ENCODE results near the gene HMGN5. TPM values are rescaled to one million over a fixed set of nuclear protein-coding genes. Genes with fewer than 3 reads are reported as not detected.

The HMGN5 gene
- polyA plus RNA-seq, 1 experiment: 1.0 TPM

DNA sequence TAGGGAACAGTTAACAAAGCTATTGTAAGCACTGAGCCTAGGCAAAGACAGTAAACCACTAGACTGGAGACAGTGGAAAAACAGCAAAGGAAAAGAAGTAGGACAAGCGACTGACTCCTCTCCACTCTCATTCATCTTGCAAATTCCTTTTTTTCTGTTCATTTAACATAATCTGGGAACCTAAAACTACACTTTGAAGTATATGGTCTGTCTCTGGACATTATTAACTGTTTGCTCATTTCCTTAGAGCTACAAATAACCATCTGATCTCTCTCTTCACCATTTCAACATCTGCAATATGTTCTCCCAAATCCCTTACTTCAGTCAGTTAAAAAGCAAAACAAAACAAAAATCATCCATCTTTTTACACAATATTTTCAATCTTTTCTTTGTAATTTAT is 642 bp downstream of the HMGN5 start:
- Histone ChIP-seq H3K4me3 (ENCODE audit: low read depth, low read length) (peak overlapping the region; percentile 66), H3K36me3 (ENCODE audit: control insufficient read depth, insufficient read depth, low read length) (no peaks in the 10 kb centered on the region), H3K27me3 (ENCODE audit: control insufficient read depth, insufficient read depth, low read length) (no peaks in the 10 kb centered on the region)
- ChIA-PET CTCF (no interaction called here), POLR2A (no interaction called here)
- no peak for DNase-seq (ENCODE audit: low read depth)
- TF ChIP-seq, protein P1, sequence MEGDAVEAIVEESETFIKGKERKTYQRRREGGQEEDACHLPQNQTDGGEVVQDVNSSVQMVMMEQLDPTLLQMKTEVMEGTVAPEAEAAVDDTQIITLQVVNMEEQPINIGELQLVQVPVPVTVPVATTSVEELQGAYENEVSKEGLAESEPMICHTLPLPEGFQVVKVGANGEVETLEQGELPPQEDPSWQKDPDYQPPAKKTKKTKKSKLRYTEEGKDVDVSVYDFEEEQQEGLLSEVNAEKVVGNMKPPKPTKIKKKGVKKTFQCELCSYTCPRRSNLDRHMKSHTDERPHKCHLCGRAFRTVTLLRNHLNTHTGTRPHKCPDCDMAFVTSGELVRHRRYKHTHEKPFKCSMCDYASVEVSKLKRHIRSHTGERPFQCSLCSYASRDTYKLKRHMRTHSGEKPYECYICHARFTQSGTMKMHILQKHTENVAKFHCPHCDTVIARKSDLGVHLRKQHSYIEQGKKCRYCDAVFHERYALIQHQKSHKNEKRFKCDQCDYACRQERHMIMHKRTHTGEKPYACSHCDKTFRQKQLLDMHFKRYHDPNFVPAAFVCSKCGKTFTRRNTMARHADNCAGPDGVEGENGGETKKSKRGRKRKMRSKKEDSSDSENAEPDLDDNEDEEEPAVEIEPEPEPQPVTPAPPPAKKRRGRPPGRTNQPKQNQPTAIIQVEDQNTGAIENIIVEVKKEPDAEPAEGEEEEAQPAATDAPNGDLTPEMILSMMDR (IDR thresholded peaks at IDR 0.05; ENCODE audit: insufficient read depth, low read depth, low read length): no peak

DNA sequence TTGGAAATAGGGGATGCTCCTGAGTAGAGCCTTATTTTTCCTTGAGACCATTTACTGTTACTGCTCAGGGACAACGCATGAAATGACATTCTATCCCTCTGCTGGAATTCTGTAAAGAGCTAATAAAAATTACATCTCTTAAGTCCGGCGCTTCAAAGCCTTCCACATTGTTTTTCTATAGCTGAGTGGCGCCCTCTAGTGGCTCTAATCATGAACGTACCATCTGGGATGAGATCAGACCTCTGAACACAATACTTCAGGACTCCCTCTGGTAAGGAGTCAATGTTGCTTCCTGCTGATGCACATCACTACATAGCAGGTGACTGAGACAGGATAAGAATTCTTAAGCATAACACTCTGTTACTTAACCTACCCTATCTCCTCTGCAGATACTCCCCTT is 6.0 kb downstream of the HMGN5 start:
- no peaks in the 10 kb centered on the region for H3K27me3 ChIP-seq (ENCODE audit: control insufficient read depth, insufficient read depth, low read length)
- CTCF ChIA-PET: interaction anchor here (0.7 to 1.0 kb wide), 5 partner anchors 9 to 975 kb away, joined by 3 to 4 read pairs (median 3); no protein-coding TSS in a partner anchor
- no peak for DNase-seq (ENCODE audit: low read depth)

DNA sequence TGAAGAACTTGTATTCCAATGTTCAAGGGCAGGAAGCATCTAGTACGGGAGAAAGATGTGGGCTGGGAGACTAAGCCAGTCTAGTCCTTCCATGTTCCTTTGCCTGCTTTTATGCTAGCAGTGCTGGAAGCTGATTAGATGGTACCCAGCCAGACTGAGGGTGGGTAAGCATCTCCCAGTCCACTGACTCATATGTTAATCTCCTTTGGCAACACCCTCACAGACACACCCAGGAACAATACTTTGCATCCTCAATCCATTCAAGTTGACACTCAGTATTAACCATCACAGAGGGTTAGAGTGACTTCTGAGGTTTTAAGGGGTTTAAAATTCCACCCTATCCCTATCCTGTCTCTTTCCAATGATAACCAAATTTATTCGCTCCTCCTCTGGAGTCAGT is 6.5 kb downstream of the HMGN5 start:
- no peak for DNase-seq (ENCODE audit: low read depth)
- Histone ChIP-seq H3K27me3 (ENCODE audit: control insufficient read depth, insufficient read depth, low read length) (no peaks in the 10 kb centered on the region), H3K4me3 (ENCODE audit: low read depth, low read length) (no peak overlapping the region), H3K36me3 (ENCODE audit: control insufficient read depth, insufficient read depth, low read length) (no peaks in the 10 kb centered on the region)
- ChIA-PET CTCF (interaction anchor here (0.7 to 1.7 kb wide), 4 partner anchors 15 to 183 kb away, joined by 3 to 4 read pairs (median 4); no protein-coding TSS in a partner anchor), POLR2A (no interaction called here)
- TF ChIP-seq, protein P1 (IDR thresholded peaks at IDR 0.05; ENCODE audit: insufficient read depth, low read depth, low read length): no peak

More for the DNA sequence above, 6.0 kb downstream of the HMGN5 start:
- no peaks in the 10 kb centered on the region for H3K36me3 ChIP-seq (ENCODE audit: control insufficient read depth, insufficient read depth, low read length)
- TF ChIP-seq, protein P1 (IDR thresholded peaks at IDR 0.05; ENCODE audit: insufficient read depth, low read depth, low read length): peak; percentile 58
- no peak overlapping the region for H3K4me3 ChIP-seq (ENCODE audit: low read depth, low read length)
- POLR2A ChIA-PET: no interaction called here

DNA sequence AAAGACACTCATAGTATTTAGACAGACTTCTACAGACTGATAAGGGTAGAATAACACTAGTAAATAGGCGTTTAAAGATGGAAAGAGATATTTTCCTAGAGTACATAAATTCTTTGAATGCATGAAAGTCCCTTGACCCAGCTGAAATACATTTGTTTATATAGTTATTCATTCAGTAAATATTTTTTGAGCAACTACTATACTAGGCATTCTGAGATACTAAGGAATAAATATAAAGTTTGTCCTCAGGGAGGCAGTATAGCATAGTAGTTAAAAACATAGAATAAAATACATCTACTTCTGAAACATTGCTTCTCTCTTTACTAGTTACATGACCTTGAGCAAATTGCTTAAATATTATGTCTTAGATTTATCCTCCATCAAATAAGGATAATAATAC is 27.4 kb downstream of the HMGN5 start:
- Histone ChIP-seq H3K27me3 (ENCODE audit: control insufficient read depth, insufficient read depth, low read length) (no peaks in the 10 kb centered on the region), H3K4me3 (ENCODE audit: low read depth, low read length) (no peak overlapping the region), H3K36me3 (ENCODE audit: control insufficient read depth, insufficient read depth, low read length) (no peaks in the 10 kb centered on the region)
- ChIA-PET POLR2A (no interaction called here), CTCF (interaction anchor here (0.6 to 1.2 kb wide), 4 partner anchors 12 to 298 kb away, joined by 3 to 10 read pairs (median 3); no protein-coding TSS in a partner anchor)
- TF ChIP-seq, protein P1 (IDR thresholded peaks at IDR 0.05; ENCODE audit: insufficient read depth, low read depth, low read length): no peak
- no peak for DNase-seq (ENCODE audit: low read depth)

DNA sequence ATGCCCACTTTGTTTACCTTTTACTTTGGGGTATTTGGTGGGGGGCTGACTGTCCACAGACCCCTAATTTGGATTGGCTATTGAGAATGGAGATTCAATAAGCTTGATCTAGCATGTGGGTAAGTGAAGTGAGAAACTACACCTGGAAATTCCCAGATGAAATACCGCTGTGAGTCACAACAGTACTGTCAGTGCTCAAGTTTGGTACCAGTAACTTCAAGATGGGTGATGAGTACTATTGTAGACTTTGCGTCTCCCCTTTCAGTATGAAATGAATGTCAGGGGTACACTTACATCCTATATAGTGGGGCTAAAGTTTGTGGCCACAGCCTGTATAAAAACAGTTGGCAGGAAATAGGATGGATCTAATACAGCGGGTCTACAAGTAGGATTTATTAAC is 33.3 kb downstream of the HMGN5 start:
- ChIA-PET CTCF (no interaction called here), POLR2A (no interaction called here)
- no peak overlapping the region for H3K4me3 ChIP-seq (ENCODE audit: low read depth, low read length)
- H3K27me3 ChIP-seq (ENCODE audit: control insufficient read depth, insufficient read depth, low read length): no peaks in the 10 kb centered on the region
- no peaks in the 10 kb centered on the region for H3K36me3 ChIP-seq (ENCODE audit: control insufficient read depth, insufficient read depth, low read length)
- TF ChIP-seq, protein P1 (IDR thresholded peaks at IDR 0.05; ENCODE audit: insufficient read depth, low read depth, low read length): no peak
- DNase-seq (ENCODE audit: low read depth): no peak

Data from BJ (cell line).